Measurements from ENCODE around the gene S100A5.
A peak's percentile ranks its signal among the peaks of the same experiment; 100 is the strongest.

S100A5 gene

DNA sequence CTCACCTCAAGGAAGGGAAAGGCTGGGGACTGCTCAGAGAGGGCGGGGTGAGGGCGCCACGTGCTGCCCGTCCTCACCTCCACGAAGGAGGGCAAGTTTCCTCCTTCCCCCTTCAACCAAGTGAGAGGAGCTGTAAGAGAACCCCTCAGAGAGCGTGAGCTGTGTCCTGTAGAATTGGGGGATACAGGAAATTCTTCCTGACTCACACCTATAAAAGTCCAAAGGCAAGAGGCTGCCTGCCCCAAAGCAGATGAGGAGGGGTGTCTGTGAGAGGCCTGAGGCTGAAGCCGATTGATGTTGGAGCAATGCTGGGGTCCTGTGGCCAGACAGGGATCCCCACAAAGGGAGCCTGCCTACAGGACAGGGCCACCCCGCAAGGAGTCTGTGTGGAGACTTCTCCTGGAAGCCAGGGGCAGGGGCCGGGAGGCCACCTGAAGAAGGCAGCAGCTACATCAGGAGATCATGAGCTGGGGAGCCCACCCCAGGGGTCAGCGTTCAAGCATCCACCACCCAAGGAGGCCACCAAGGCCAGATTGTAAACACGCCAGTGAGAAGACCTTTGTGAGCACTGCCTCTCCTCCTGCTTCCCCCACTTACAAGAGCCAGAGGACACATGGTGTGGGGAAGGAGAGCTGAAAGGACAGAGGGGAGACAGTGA, 32.7 kb downstream of the S100A5 start:
- Histone ChIP-seq H3K79me2 (ENCODE audit: control insufficient read depth, insufficient read depth, low read length, poor library complexity) (no peaks in the 10 kb centered on the region), H3K9me3 (ENCODE audit: insufficient read depth, low read depth, low read length) (no peaks in the 10 kb centered on the region), H3K9ac (ENCODE audit: low read length) (no peak overlapping the region), H3K27ac (ENCODE audit: low read depth, low read length) (no peak overlapping the region), H2BK5ac (ENCODE audit: low read depth, low read length, poor library complexity) (no peak overlapping the region), H3K4me1 (ENCODE audit: control insufficient read depth in 1 of 2, insufficient read depth in 2 of 2, low read length in 2 of 2) (peaks cover 10 to 12% of the 10 kb centered on the region in 2 experiments), H3K18ac (ENCODE audit: low read length) (no peak overlapping the region), H2BK12ac (ENCODE audit: low read length) (peak overlapping the region; percentile 72), H2AK5ac (ENCODE audit: low read length) (peak overlapping the region; percentile 67), H3K79me1 (ENCODE audit: low read length) (peaks cover 22% of the 10 kb centered on the region), H3K23ac (ENCODE audit: low read length) (no peak overlapping the region), H4K91ac (ENCODE audit: low read depth, low read length) (peak overlapping the region; percentile 47), H3K4me3 (ENCODE audit: low read depth, low read length) (no peak overlapping the region), H4K12ac (ENCODE audit: low read depth, low read length) (no peak overlapping the region), H2AFZ (ENCODE audit: insufficient read depth, low read length, poor library complexity) (no peak overlapping the region), H3K36me3 (ENCODE audit: control insufficient read depth in 1 of 2, insufficient read depth in 2 of 2, low read length in 2 of 2) (no peaks in the 10 kb centered on the region), H3K14ac (ENCODE audit: low read length) (peak overlapping the region; percentile 49), H4K8ac (ENCODE audit: low read depth, low read length) (peak overlapping the region; percentile 62), H3K4me2 (ENCODE audit: low read length) (no peak overlapping the region), H3K27me3 (ENCODE audit: insufficient read depth, low read length) (no peaks in the 10 kb centered on the region), H3K4ac (ENCODE audit: low read depth, low read length) (no peak overlapping the region), H2BK120ac (ENCODE audit: insufficient read depth, low read length, poor library complexity) (peak overlapping the region; percentile 64)
- no peak for DNase-seq
- no CpG with 5 or more reads among the region's 11 CpGs for WGBS (ENCODE audit: extremely low coverage, insufficient coverage, insufficient read length)

DNA sequence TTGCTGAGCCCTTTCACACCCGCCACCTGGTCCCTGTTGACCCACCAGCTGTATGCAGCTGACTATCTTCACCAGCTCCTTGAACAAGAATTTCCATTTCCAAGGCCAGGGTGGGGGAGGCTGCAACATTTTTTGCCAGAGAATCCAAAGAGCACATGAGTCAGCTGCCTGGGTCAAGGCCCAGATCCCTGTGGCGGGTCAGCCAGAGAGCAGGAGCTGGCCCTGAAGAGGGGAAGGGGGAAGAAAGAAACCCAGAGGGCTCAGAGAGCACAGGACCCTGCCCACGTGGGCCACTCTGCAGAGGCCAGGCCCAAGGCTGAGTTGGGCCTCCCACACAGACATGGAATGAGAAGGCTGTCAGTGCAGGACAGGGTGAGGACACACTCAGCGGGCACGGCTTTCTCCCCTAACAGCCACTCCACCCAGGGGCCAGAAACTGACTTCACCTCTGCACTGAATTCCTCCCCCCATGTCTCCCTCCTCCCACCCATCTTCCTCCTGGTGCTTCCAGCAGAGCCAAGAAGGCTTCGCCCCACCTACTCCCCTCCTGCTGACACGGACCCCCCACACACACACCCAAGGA, 33.8 kb downstream of the S100A5 start:
- Histone ChIP-seq H3K9me3 (ENCODE audit: insufficient read depth, low read depth, low read length) (no peaks in the 10 kb centered on the region), H3K4me3 (ENCODE audit: low read depth, low read length) (no peak overlapping the region), H3K9ac (ENCODE audit: low read length) (no peak overlapping the region), H4K12ac (ENCODE audit: low read depth, low read length) (no peak overlapping the region), H3K4ac (ENCODE audit: low read depth, low read length) (no peak overlapping the region), H4K8ac (ENCODE audit: low read depth, low read length) (peak overlapping the region; percentile 87), H2BK120ac (ENCODE audit: insufficient read depth, low read length, poor library complexity) (peak overlapping the region; percentile 75), H3K4me1 (ENCODE audit: control insufficient read depth in 1 of 2, insufficient read depth in 2 of 2, low read length in 2 of 2) (peaks cover 10 to 12% of the 10 kb centered on the region in 2 experiments), H3K79me2 (ENCODE audit: control insufficient read depth, insufficient read depth, low read length, poor library complexity) (no peaks in the 10 kb centered on the region), H3K23ac (ENCODE audit: low read length) (no peak overlapping the region), H3K4me2 (ENCODE audit: low read length) (peak overlapping the region; percentile 26), H3K27me3 (ENCODE audit: insufficient read depth, low read length) (no peaks in the 10 kb centered on the region), H3K79me1 (ENCODE audit: low read length) (peaks cover 18% of the 10 kb centered on the region), H3K36me3 (ENCODE audit: control insufficient read depth in 1 of 2, insufficient read depth in 2 of 2, low read length in 2 of 2) (no peaks in the 10 kb centered on the region), H4K91ac (ENCODE audit: low read depth, low read length) (peak overlapping the region; percentile 81), H3K27ac (ENCODE audit: low read depth, low read length) (peak overlapping the region; percentile 48), H3K14ac (ENCODE audit: low read length) (peak overlapping the region; percentile 62), H2AK5ac (ENCODE audit: low read length) (peak overlapping the region; percentile 35), H2AFZ (ENCODE audit: insufficient read depth, low read length, poor library complexity) (peak overlapping the region; percentile 35), H3K18ac (ENCODE audit: low read length) (peak overlapping the region; percentile 57), H2BK12ac (ENCODE audit: low read length) (peak overlapping the region; percentile 80), H2BK5ac (ENCODE audit: low read depth, low read length, poor library complexity) (peak overlapping the region; percentile 61)
- peak; percentile 56 to 57 for DNase-seq
- WGBS (ENCODE audit: extremely low coverage, insufficient coverage, insufficient read length) = no CpG with 5 or more reads among the region's 7 CpGs

DNA sequence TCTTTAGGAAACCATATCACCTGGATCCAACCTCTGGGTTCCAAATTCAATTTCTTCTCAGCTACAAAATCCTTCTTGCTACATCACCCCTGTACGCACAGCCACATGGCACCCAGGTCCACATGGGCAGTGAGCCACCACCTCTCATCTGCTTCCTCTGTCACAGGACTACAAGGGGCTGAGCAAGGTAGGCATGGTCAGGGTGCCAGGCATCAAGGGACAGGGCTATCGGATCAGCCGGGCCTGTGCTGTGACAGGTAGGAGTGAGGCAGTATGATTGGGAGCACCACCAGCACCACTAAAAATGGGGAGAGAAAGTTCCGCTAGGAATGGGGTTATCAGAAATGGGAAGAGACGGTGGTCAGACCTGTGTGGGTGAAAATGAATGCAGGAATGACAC, 34.3 kb downstream of the S100A5 start:
- Histone ChIP-seq H3K27ac (ENCODE audit: low read depth, low read length) (peak overlapping the region; percentile 5), H4K8ac (ENCODE audit: low read depth, low read length) (peak overlapping the region; percentile 22), H3K9me3 (ENCODE audit: insufficient read depth, low read depth, low read length) (no peaks in the 10 kb centered on the region), H3K36me3 (ENCODE audit: control insufficient read depth in 1 of 2, insufficient read depth in 2 of 2, low read length in 2 of 2) (no peaks in the 10 kb centered on the region), H3K18ac (ENCODE audit: low read length) (peak overlapping the region; percentile 3), H2BK5ac (ENCODE audit: low read depth, low read length, poor library complexity) (no peak overlapping the region), H2AFZ (ENCODE audit: insufficient read depth, low read length, poor library complexity) (peak overlapping the region; percentile 42), H3K9ac (ENCODE audit: low read length) (no peak overlapping the region), H3K23ac (ENCODE audit: low read length) (no peak overlapping the region), H3K27me3 (ENCODE audit: insufficient read depth, low read length) (no peaks in the 10 kb centered on the region), H4K91ac (ENCODE audit: low read depth, low read length) (peak overlapping the region; percentile 25), H2BK12ac (ENCODE audit: low read length) (peak overlapping the region; percentile 29), H3K4me1 (ENCODE audit: control insufficient read depth in 1 of 2, insufficient read depth in 2 of 2, low read length in 2 of 2) (peaks cover 10 to 12% of the 10 kb centered on the region in 2 experiments), H3K4me2 (ENCODE audit: low read length) (no peak overlapping the region), H3K14ac (ENCODE audit: low read length) (peak overlapping the region; percentile 18), H3K79me1 (ENCODE audit: low read length) (peaks cover 15% of the 10 kb centered on the region), H3K4ac (ENCODE audit: low read depth, low read length) (no peak overlapping the region), H3K79me2 (ENCODE audit: control insufficient read depth, insufficient read depth, low read length, poor library complexity) (no peaks in the 10 kb centered on the region), H4K12ac (ENCODE audit: low read depth, low read length) (peak overlapping the region; percentile 8), H2BK120ac (ENCODE audit: insufficient read depth, low read length, poor library complexity) (peak overlapping the region; percentile 61), H3K4me3 (ENCODE audit: low read depth, low read length) (no peak overlapping the region), H2AK5ac (ENCODE audit: low read length) (peak overlapping the region; percentile 22)
- no peak for DNase-seq
- no CpG with 5 or more reads among the region's 5 CpGs for WGBS (ENCODE audit: extremely low coverage, insufficient coverage, insufficient read length)

DNA sequence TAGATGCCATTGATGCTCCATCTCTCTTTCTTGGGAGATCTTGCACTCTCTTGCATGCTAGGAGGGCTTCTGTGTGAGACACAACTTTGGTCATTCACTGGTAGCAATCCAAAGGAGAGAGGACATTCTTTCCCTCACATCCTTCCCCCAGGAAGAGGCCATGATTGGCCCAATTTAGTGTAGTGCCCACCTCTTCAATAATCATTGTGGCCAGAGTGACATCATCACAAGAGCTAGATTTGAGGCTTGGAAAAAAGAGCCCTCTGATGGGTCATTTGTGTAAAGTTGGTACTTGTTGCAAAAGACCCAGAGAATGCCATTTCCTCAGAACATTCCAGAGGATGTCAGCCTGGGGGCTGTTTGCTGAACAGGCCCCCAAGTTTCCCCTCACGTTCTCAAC, 35.2 kb downstream of the S100A5 start:
- no peak overlapping the region for H4K91ac ChIP-seq (ENCODE audit: low read depth, low read length)
- H3K27ac ChIP-seq (ENCODE audit: low read depth, low read length) = no peak overlapping the region
- H3K4me1 ChIP-seq (ENCODE audit: control insufficient read depth in 1 of 2, insufficient read depth in 2 of 2, low read length in 2 of 2) = peaks cover 10 to 12% of the 10 kb centered on the region in 2 experiments
- H2BK5ac ChIP-seq (ENCODE audit: low read depth, low read length, poor library complexity) = no peak overlapping the region
- H3K4ac ChIP-seq (ENCODE audit: low read depth, low read length) = no peak overlapping the region
- no peak overlapping the region for H3K23ac ChIP-seq (ENCODE audit: low read length)
- H3K18ac ChIP-seq (ENCODE audit: low read length) = no peak overlapping the region
- no peak overlapping the region for H3K4me2 ChIP-seq (ENCODE audit: low read length)
- no peaks in the 10 kb centered on the region for H3K9me3 ChIP-seq (ENCODE audit: insufficient read depth, low read depth, low read length)
- no peak overlapping the region for H3K14ac ChIP-seq (ENCODE audit: low read length)
- no peak overlapping the region for H2AFZ ChIP-seq (ENCODE audit: insufficient read depth, low read length, poor library complexity)
- no peak overlapping the region for H4K12ac ChIP-seq (ENCODE audit: low read depth, low read length)
- no peak overlapping the region for H2AK5ac ChIP-seq (ENCODE audit: low read length)
- H3K79me1 ChIP-seq (ENCODE audit: low read length) = peaks cover 13% of the 10 kb centered on the region
- DNase-seq = no peak
- H3K9ac ChIP-seq (ENCODE audit: low read length) = no peak overlapping the region
- no peak overlapping the region for H4K8ac ChIP-seq (ENCODE audit: low read depth, low read length)
- no CpG with 5 or more reads among the region's 1 CpG for WGBS (ENCODE audit: extremely low coverage, insufficient coverage, insufficient read length)
- H3K36me3 ChIP-seq (ENCODE audit: control insufficient read depth in 1 of 2, insufficient read depth in 2 of 2, low read length in 2 of 2) = no peaks in the 10 kb centered on the region
- no peak overlapping the region for H3K4me3 ChIP-seq (ENCODE audit: low read depth, low read length)
- H2BK12ac ChIP-seq (ENCODE audit: low read length) = no peak overlapping the region
- no peak overlapping the region for H2BK120ac ChIP-seq (ENCODE audit: insufficient read depth, low read length, poor library complexity)
- no peaks in the 10 kb centered on the region for H3K79me2 ChIP-seq (ENCODE audit: control insufficient read depth, insufficient read depth, low read length, poor library complexity)
- H3K27me3 ChIP-seq (ENCODE audit: insufficient read depth, low read length) = no peaks in the 10 kb centered on the region
